HG02938 (cell line): Measurements from ENCODE around the gene UGP2.

ENCODE experiments used
- ATAC-seq: cut with Tn5 transposase; IDR thresholded peaks from one replicate; pipeline ENCODE4 v1.9.1; 2021; ENCODE audit warnings: mild to moderate bottlenecking, moderate library complexity; ENCODE audit not compliant: unreplicated experiment

The UGP2 gene

GRCh38 chr2:63863707-63864106 lies 22.0 kb downstream of the UGP2 start:
- no peak for ATAC-seq

- ATAC-seq = no peak
Measured at GRCh38 chr2:63865159-63865799, 23.6 kb downstream of the UGP2 start.

- no peak for ATAC-seq
Measured at GRCh38 chr2:63866009-63866709, 24.5 kb downstream of the UGP2 start.

GRCh38 chr2:63870679-63871078 lies 29.0 kb downstream of the UGP2 start:
- no peak for ATAC-seq

- ATAC-seq = no peak
Measured at GRCh38 chr2:63871864-63872263, 30.2 kb downstream of the UGP2 start.

GRCh38 chr2:63872571-63873328 lies 31.1 kb downstream of the UGP2 start:
- ATAC-seq = no peak

GRCh38 chr2:63874204-63875130 lies 32.8 kb downstream of the UGP2 start:
- no peak for ATAC-seq

GRCh38 chr2:63875131-63875527 lies 33.4 kb downstream of the UGP2 start:
- no peak for ATAC-seq

- ATAC-seq = no peak
Measured at GRCh38 chr2:63875559-63876245, 34.0 kb downstream of the UGP2 start.

- ATAC-seq = no peak
Measured at GRCh38 chr2:63876311-63876710, 34.6 kb downstream of the UGP2 start.

GRCh38 chr2:63878486-63878885 lies 36.8 kb downstream of the UGP2 start:
- ATAC-seq = no peak

GRCh38 chr2:63879876-63880433 lies 38.3 kb downstream of the UGP2 start:
- no peak for ATAC-seq

- ATAC-seq = no peak
Measured at GRCh38 chr2:63880625-63881024, 38.9 kb downstream of the UGP2 start.

GRCh38 chr2:63881205-63881604 lies 39.5 kb downstream of the UGP2 start:
- no peak for ATAC-seq

- no peak for ATAC-seq
Measured at GRCh38 chr2:63882395-63883105, 40.9 kb downstream of the UGP2 start.

- ATAC-seq = no peak
Measured at GRCh38 chr2:63886445-63886844, 44.7 kb downstream of the UGP2 start.

- ATAC-seq = no peak
Measured at GRCh38 chr2:63888053-63888452, 46.4 kb downstream of the UGP2 start.

GRCh38 chr2:63888490-63889402 lies 47.0 kb downstream of the UGP2 start:
- ATAC-seq = peak; percentile 76
